Keratinocyte (primary cell): Measurements from ENCODE around the gene SRCIN1. TPM values are rescaled to one million over a fixed set of nuclear protein-coding genes. Genes with fewer than 3 reads are reported as not detected.
"Not testable (repeated sequence)": the region's sequence is repeated elsewhere in the genome, so short reads cannot be mapped to it uniquely, and the experiment has no call there.

Source experiments
- DNase-seq: peaks from one replicate; pipeline ENCODE4 v3.0.0-alpha.2; 2011; ENCODE audit warnings: low read depth, missing footprints, low spot score
- FAIRE-seq: peaks from 2 replicates; lab custom pipeline; 2011; peaks lifted over from hg19 to GRCh38; lab: Jason Lieb, UNC
- H2AFZ ChIP-seq: 2 replicates; pipeline ENCODE4 v1.6.0; 2012; ENCODE audit warnings: low read length, control low read depth, inconsistent platforms; ENCODE audit not compliant: control insufficient read depth
- H3K27ac ChIP-seq: 2 replicates; pipeline ENCODE4 v1.5.1; 2011; ENCODE audit warnings: low read length; ENCODE audit not compliant: control insufficient read depth, insufficient read depth
- H3K27me3 ChIP-seq: 3 replicates; pipeline ENCODE4 v1.6.0; 2011; ENCODE audit warnings: low read length; ENCODE audit not compliant: control insufficient read depth, insufficient read depth; ENCODE audit errors: extremely low read depth
- H3K36me3 ChIP-seq, 2 experiments: 2 replicates in 1 of 2; 3 replicates in 1 of 2; pipeline ENCODE4 v1.5.1; 2011; ENCODE audit warnings: low read length in 2 of 2, mild to moderate bottlenecking in 1 of 2; ENCODE audit not compliant: control insufficient read depth in 2 of 2, insufficient read depth in 2 of 2; ENCODE audit errors: extremely low read depth in 1 of 2
- H3K4me1 ChIP-seq: 3 replicates; pipeline ENCODE4 v1.5.1; 2011; ENCODE audit warnings: low read length; ENCODE audit not compliant: control insufficient read depth, insufficient read depth; ENCODE audit errors: extremely low read depth
- H3K4me2 ChIP-seq: 3 replicates; pipeline ENCODE4 v1.6.0; 2011; ENCODE audit warnings: low read depth, low read length; ENCODE audit not compliant: control insufficient read depth, insufficient read depth; ENCODE audit errors: extremely low read depth
- H3K4me3 ChIP-seq, 3 experiments: fragments of 200-600 bp in 1 of 3; sonication (generic) in 1 of 3; 2 replicates in 2 of 3; 3 replicates in 1 of 3; pipeline ENCODE4 v1.5.1; 2011 to 2016; ENCODE audit warnings: low read length in 3 of 3, mild to moderate bottlenecking in 3 of 3, control low read depth in 2 of 3, inconsistent platforms in 1 of 3, low read depth in 1 of 3, mixed read lengths in 1 of 3, mixed run types in 1 of 3, moderate library complexity in 1 of 3; ENCODE audit not compliant: control insufficient read depth in 2 of 3, insufficient read depth in 2 of 3; ENCODE audit errors: extremely low read depth in 1 of 3
- H3K79me2 ChIP-seq: 2 replicates; pipeline ENCODE4 v1.6.0; 2012; ENCODE audit warnings: low read length; ENCODE audit not compliant: control insufficient read depth, insufficient read depth
- H3K9ac ChIP-seq: 3 replicates; pipeline ENCODE4 v1.6.0; 2011; ENCODE audit warnings: low read length; ENCODE audit not compliant: control insufficient read depth, insufficient read depth; ENCODE audit errors: extremely low read depth
- H3K9me1 ChIP-seq: 3 replicates; pipeline ENCODE4 v1.6.0; 2011; ENCODE audit warnings: low read length; ENCODE audit not compliant: control insufficient read depth, insufficient read depth; ENCODE audit errors: extremely low read depth
- H3K9me3 ChIP-seq: 2 replicates; pipeline ENCODE4 v1.5.1; 2012; ENCODE audit warnings: low read depth, low read length; ENCODE audit not compliant: control insufficient read depth
- H4K20me1 ChIP-seq: 3 replicates; pipeline ENCODE4 v1.6.0; 2011; ENCODE audit warnings: low read length; ENCODE audit not compliant: control insufficient read depth, insufficient read depth; ENCODE audit errors: extremely low read depth
- CTCF ChIP-seq, 3 experiments: IDR thresholded peaks in 1 of 3; conservative IDR thresholded peaks in 1 of 3; optimal IDR thresholded peaks in 1 of 3; 2 replicates in 2 of 3; 3 replicates in 1 of 3; pipeline versions ENCODE3 to v1.5.1; 2011; ENCODE audit warnings: low read length in 3 of 3, mild to moderate bottlenecking in 3 of 3, moderate library complexity in 2 of 3, control low read depth in 1 of 3, inconsistent platforms in 1 of 3; ENCODE audit not compliant: insufficient read depth in 2 of 3; ENCODE audit errors: extremely low read depth in 1 of 3
- EZH2 ChIP-seq: IDR thresholded peaks from one replicate; pipeline ENCODE4 v1.6.1; 2012; ENCODE audit warnings: inconsistent platforms, mild to moderate bottlenecking, low read length, moderate library complexity
- dilution Hi-C: fragments of 300-500 bp; cut with MboI; formaldehyde crosslinking; loops from one replicate; pipeline ENCODE4 v1.7.0; 2020; ENCODE audit warnings: low sequenced_read_pairs; ENCODE audit not compliant: extremely low pct_ligation_motif_present
- polyA plus RNA-seq, 5 experiments: library from polyadenylated mRNA; depleted of rRNA in 3 of 5; stranded (reverse) in 3 of 5; stranded (forward) in 1 of 5; unstranded in 1 of 5; fragments of >200 nt; gene quantifications; 1 replicate in 1 of 5; 2 replicates in 3 of 5; 3 replicates in 1 of 5; pipeline versions ENCODE4 v1.2.1 to v1.2.3, GENCODE V29; 2011 to 2012; ENCODE audit warnings: missing spikeins in 2 of 5, low read depth in 1 of 5, low replicate concordance in 1 of 5

SRCIN1 gene
- polyA plus RNA-seq, 1 donor (not counting 4 experiments of a cell fraction or from before 2014, with no cell fraction given) = 0.37 TPM

- Histone ChIP-seq H3K79me2 (no peaks in the 10 kb centered on the region), H4K20me1 (peaks cover 3% of the 10 kb centered on the region), H3K9ac (no peak overlapping the region), H3K4me1 (peaks cover 14% of the 10 kb centered on the region), H3K27ac (no peak overlapping the region), H2AFZ (no peak overlapping the region), H3K36me3 (peaks cover 7 to 10% of the 10 kb centered on the region in 2 experiments), H3K4me3 (no peak overlapping the region), H3K27me3 (no peaks in the 10 kb centered on the region), H3K9me1 (peaks cover 2% of the 10 kb centered on the region), H3K9me3 (no peaks in the 10 kb centered on the region), H3K4me2 (no peak overlapping the region)
- DNase-seq = no peak
- dilution Hi-C loops = no loop called here
- TF ChIP-seq EZH2 = no peak
- no peak for TF ChIP-seq CTCF (optimal IDR thresholded peaks at IDR 0.05 in 1 of 3, IDR thresholded peaks at IDR 0.05 in 1 of 3, conservative IDR thresholded peaks at IDR 0.05 in 1 of 3; ENCODE audit: extremely low read depth in 1 of 3, insufficient read depth in 2 of 3, low read length in 3 of 3)
- no peak for FAIRE-seq
These were observed 98.3 kb downstream of the SRCIN1 start for GRCh38 chr17:38507436-38507835.

- H3K4me3 ChIP-seq = no peak overlapping the region
- DNase-seq = no peak
- H3K9me1 ChIP-seq = peaks cover 2% of the 10 kb centered on the region
- no peak for TF ChIP-seq CTCF (optimal IDR thresholded peaks at IDR 0.05 in 1 of 3, IDR thresholded peaks at IDR 0.05 in 1 of 3, conservative IDR thresholded peaks at IDR 0.05 in 1 of 3; ENCODE audit: extremely low read depth in 1 of 3, insufficient read depth in 2 of 3, low read length in 3 of 3)
- no peak for TF ChIP-seq EZH2
- dilution Hi-C loops = no loop called here
- no peak overlapping the region for H3K4me2 ChIP-seq
- FAIRE-seq = no peak
- no peak overlapping the region for H3K27ac ChIP-seq
- H3K4me1 ChIP-seq = no peaks in the 10 kb centered on the region
- H2AFZ ChIP-seq = no peak overlapping the region
- no peak overlapping the region for H3K9ac ChIP-seq
- no peaks in the 10 kb centered on the region for H3K79me2 ChIP-seq
- no peaks in the 10 kb centered on the region for H3K9me3 ChIP-seq
- H3K36me3 ChIP-seq = peaks cover 8 to 13% of the 10 kb centered on the region in 2 experiments
- no peaks in the 10 kb centered on the region for H3K27me3 ChIP-seq
- H4K20me1 ChIP-seq = no peaks in the 10 kb centered on the region
These were observed 101.5 kb downstream of the SRCIN1 start for GRCh38 chr17:38504216-38504615.

- H3K4me1 ChIP-seq, FAIRE-seq, H3K27ac ChIP-seq, DNase-seq, H2AFZ ChIP-seq, H3K9me3 ChIP-seq, H3K9ac ChIP-seq, H3K27me3 ChIP-seq, H4K20me1 ChIP-seq, H3K79me2 ChIP-seq, dilution Hi-C loops, H3K4me2 ChIP-seq, H3K9me1 ChIP-seq, H3K4me3 ChIP-seq: not testable (repeated sequence)
- peaks cover 8 to 13% of the 10 kb centered on the region in 2 experiments for H3K36me3 ChIP-seq
These were observed 102.4 kb downstream of the SRCIN1 start for GRCh38 chr17:38503286-38503913.

- H3K9me3 ChIP-seq, H3K4me2 ChIP-seq, H3K79me2 ChIP-seq, H3K27ac ChIP-seq, H4K20me1 ChIP-seq, H3K27me3 ChIP-seq, FAIRE-seq, dilution Hi-C loops, H3K4me1 ChIP-seq, H2AFZ ChIP-seq, H3K9me1 ChIP-seq, H3K9ac ChIP-seq, H3K4me3 ChIP-seq, DNase-seq: not testable (repeated sequence)
- H3K36me3 ChIP-seq = peaks cover 8 to 13% of the 10 kb centered on the region in 2 experiments
These were observed 104.0 kb downstream of the SRCIN1 start for GRCh38 chr17:38501718-38502117.
